ENCODE data around the gene CLMN. TPM values are rescaled to one million over a fixed set of nuclear protein-coding genes. Genes with fewer than 3 reads are reported as not detected.

Gene CLMN
- total RNA-seq, 2 donors from 2014 or later, result 105 to 131 TPM

GRCh38 chr14:95151561-95151960 lies 168.1 kb downstream of the CLMN start:
- H3K27ac ChIP-seq, result no peak overlapping the region
- TF ChIP-seq CTCF (IDR thresholded peaks at IDR 0.05), result no peak
- H3K9me3 ChIP-seq, result no peaks in the 10 kb centered on the region
- intact Hi-C loops (cut with DNase I), result no loop called here
- H3K27me3 ChIP-seq, result no peaks in the 10 kb centered on the region
- no peak overlapping the region for H3K4me3 ChIP-seq
- H3K9ac ChIP-seq (ENCODE audit: low read depth in 2 of 2, low read length in 2 of 2), result no peak overlapping the region
- H3K4me1 ChIP-seq, result peaks cover 5% of the 10 kb centered on the region
- no peaks in the 10 kb centered on the region for H3K36me3 ChIP-seq
- DNase-seq, result no peak

- Histone ChIP-seq H3K4me1 (peaks cover 5% of the 10 kb centered on the region), H3K27ac (no peak overlapping the region), H3K27me3 (no peaks in the 10 kb centered on the region), H3K9me3 (no peaks in the 10 kb centered on the region), H3K9ac (ENCODE audit: low read depth in 2 of 2, low read length in 2 of 2) (no peak overlapping the region), H3K4me3 (no peak overlapping the region), H3K36me3 (no peaks in the 10 kb centered on the region)
- DNase-seq, result no peak
- intact Hi-C loops (cut with DNase I), result no loop called here
- TF ChIP-seq CTCF (IDR thresholded peaks at IDR 0.05), result no peak
Observed at GRCh38 chr14:95150910-95151309, 168.8 kb downstream of the CLMN start.

- Histone ChIP-seq H3K36me3 (no peaks in the 10 kb centered on the region), H3K9me3 (no peaks in the 10 kb centered on the region), H3K4me1 (peaks cover 5% of the 10 kb centered on the region), H3K9ac (ENCODE audit: low read depth in 2 of 2, low read length in 2 of 2) (no peak overlapping the region), H3K4me3 (no peak overlapping the region), H3K27me3 (no peaks in the 10 kb centered on the region), H3K27ac (no peak overlapping the region)
- intact Hi-C loops (cut with DNase I), result no loop called here
- no peak for DNase-seq
- TF ChIP-seq CTCF (IDR thresholded peaks at IDR 0.05), result no peak
Observed at GRCh38 chr14:95149441-95149840, 170.3 kb downstream of the CLMN start.

GRCh38 chr14:95147597-95147996 lies 172.1 kb downstream of the CLMN start:
- Histone ChIP-seq H3K27me3 (no peaks in the 10 kb centered on the region), H3K36me3 (no peaks in the 10 kb centered on the region), H3K4me3 (no peak overlapping the region), H3K27ac (peak overlapping the region; percentile 76), H3K9me3 (no peaks in the 10 kb centered on the region), H3K4me1 (peaks cover 11% of the 10 kb centered on the region), H3K9ac (ENCODE audit: low read depth in 2 of 2, low read length in 2 of 2) (no peak overlapping the region)
- intact Hi-C loops (cut with DNase I), result no loop called here
- no peak for DNase-seq
- no peak for TF ChIP-seq CTCF (IDR thresholded peaks at IDR 0.05)

- H3K27me3 ChIP-seq, result no peaks in the 10 kb centered on the region
- H3K9ac ChIP-seq (ENCODE audit: low read depth in 2 of 2, low read length in 2 of 2), result peak overlapping the region in 1 of 2 donors; percentile 59
- no peak for TF ChIP-seq CTCF (IDR thresholded peaks at IDR 0.05)
- intact Hi-C loops (cut with DNase I), result no loop called here
- H3K27ac ChIP-seq, result peak overlapping the region; percentile 76
- H3K4me3 ChIP-seq, result no peak overlapping the region
- no peaks in the 10 kb centered on the region for H3K9me3 ChIP-seq
- DNase-seq, result peak; percentile 73
- H3K36me3 ChIP-seq, result no peaks in the 10 kb centered on the region
- H3K4me1 ChIP-seq, result peaks cover 11% of the 10 kb centered on the region
Observed at GRCh38 chr14:95146079-95146771, 173.5 kb downstream of the CLMN start.
